PC-9 (cell line): ENCODE data around the gene YPEL4.

Experiments
- CTCF ChIP-seq: fragments of 200-600 bp; sonication (generic); conservative IDR thresholded peaks from 2 replicates; pipeline ENCODE4 v1.6.1; 2017; ENCODE audit warnings: mixed run types, antibody characterized with exemption, mild to moderate bottlenecking, moderate library complexity
- EZH2 ChIP-seq: fragments of 200-600 bp; sonication (generic); IDR thresholded peaks from 2 replicates; pipeline ENCODE4 v1.8.0; 2017; ENCODE audit warnings: antibody characterized with exemption, low read depth

GRCh38 chr11:57635246-57635645 lies 14.5 kb downstream of the YPEL4 start:
- no peak for TF ChIP-seq CTCF
- TF ChIP-seq EZH2 = no peak
